ENCODE results near the gene RBFOX2.

DNA sequence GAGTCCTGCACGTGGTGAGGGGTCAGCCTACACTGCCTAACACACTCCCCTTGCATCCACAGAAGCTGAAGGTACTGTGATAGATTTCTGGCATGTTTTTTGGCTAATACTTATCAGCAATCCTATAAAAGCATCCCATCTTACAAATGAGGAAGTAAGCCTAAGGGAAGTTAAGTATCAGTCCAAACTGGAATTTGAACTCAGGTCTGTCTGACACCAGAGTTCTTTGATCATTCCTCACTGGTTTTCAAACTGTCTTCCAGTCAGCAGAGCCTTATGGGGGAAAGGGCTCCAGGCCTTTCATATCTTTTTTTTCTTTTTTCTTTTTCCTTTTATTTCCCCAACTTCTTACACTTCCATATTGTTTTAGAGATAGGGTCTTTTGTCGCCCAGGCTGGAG lies 105.6 kb downstream of the RBFOX2 start:
- TF ChIP-seq, protein P1, sequence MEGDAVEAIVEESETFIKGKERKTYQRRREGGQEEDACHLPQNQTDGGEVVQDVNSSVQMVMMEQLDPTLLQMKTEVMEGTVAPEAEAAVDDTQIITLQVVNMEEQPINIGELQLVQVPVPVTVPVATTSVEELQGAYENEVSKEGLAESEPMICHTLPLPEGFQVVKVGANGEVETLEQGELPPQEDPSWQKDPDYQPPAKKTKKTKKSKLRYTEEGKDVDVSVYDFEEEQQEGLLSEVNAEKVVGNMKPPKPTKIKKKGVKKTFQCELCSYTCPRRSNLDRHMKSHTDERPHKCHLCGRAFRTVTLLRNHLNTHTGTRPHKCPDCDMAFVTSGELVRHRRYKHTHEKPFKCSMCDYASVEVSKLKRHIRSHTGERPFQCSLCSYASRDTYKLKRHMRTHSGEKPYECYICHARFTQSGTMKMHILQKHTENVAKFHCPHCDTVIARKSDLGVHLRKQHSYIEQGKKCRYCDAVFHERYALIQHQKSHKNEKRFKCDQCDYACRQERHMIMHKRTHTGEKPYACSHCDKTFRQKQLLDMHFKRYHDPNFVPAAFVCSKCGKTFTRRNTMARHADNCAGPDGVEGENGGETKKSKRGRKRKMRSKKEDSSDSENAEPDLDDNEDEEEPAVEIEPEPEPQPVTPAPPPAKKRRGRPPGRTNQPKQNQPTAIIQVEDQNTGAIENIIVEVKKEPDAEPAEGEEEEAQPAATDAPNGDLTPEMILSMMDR (IDR thresholded peaks at IDR 0.05; ENCODE audit: low read depth, low read length), result no peak
- no peak for TF ChIP-seq EZH2phosphoT487 (IDR thresholded peaks at IDR 0.05; ENCODE audit: low read depth)

Measured in OCI-LY3 (cell line).